ENCODE results near the gene NEMP2.
"Not testable (repeated sequence)": the region's sequence is repeated elsewhere in the genome, so short reads cannot be mapped to it uniquely, and the experiment has no call there.

NEMP2 gene

DNA sequence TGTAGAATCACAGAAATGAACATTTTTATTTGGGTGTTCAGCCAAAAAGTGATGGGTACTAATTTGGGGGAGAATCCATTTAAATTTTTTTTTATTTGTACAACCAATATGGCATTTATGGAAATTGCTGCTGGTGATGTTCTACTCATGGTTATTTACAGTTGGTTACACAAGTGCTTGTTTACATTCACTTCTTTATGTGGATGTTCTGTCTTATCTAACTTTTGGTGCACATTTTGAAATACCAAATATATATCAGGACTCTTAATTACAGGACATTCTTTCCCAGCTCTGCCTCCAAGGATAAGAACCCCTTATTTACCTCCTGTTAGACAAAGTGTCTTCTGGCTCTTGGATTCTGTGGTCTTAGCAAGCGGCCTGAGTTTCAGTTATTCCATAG, 35.2 kb downstream of the NEMP2 start:
- Histone ChIP-seq H3K4me1 (ENCODE audit: control insufficient read depth, insufficient read depth, low read length, poor library complexity, severe bottlenecking) (no peaks in the 10 kb centered on the region), H3K27ac (ENCODE audit: insufficient read depth, low read length, poor library complexity, severe bottlenecking) (no peak overlapping the region), H3K27me3 (replicated peaks; ENCODE audit: control insufficient read depth, insufficient read depth, low read length, poor library complexity, severe bottlenecking) (no peaks in the 10 kb centered on the region), H3K9me3 (ENCODE audit: control insufficient read depth, low read length) (no peaks in the 10 kb centered on the region), H3K4me3 (ENCODE audit: insufficient read depth, low read depth, low read length, poor library complexity, severe bottlenecking) (no peak overlapping the region), H3K36me3 (ENCODE audit: control insufficient read depth, insufficient read depth, low read length) (peaks cover 27% of the 10 kb centered on the region)
- DNase-seq = no peak

DNA sequence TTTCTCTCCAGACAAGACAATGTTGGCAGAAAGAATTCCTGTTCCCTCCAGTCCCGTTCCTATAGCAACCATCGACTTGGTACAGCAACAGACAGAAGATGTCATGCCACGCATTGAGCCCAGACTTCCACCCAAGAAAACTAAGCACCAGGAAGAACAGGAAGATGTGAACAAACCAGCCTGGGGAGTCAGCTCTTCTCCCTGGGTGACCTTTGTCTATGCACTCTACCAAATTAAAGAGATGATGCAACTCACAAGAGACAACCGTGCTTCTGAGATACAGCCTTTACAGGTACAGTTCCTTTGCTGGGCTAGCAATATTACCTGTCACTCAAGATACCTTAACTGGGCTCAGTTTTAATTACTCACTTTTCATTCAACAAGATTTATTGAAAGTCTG, 37.1 kb downstream of the NEMP2 start:
- Histone ChIP-seq H3K27me3 (replicated peaks; ENCODE audit: control insufficient read depth, insufficient read depth, low read length, poor library complexity, severe bottlenecking) (no peaks in the 10 kb centered on the region), H3K9me3 (ENCODE audit: control insufficient read depth, low read length) (no peaks in the 10 kb centered on the region), H3K27ac (ENCODE audit: insufficient read depth, low read length, poor library complexity, severe bottlenecking) (no peak overlapping the region), H3K4me3 (ENCODE audit: insufficient read depth, low read depth, low read length, poor library complexity, severe bottlenecking) (no peak overlapping the region), H3K4me1 (ENCODE audit: control insufficient read depth, insufficient read depth, low read length, poor library complexity, severe bottlenecking) (no peaks in the 10 kb centered on the region), H3K36me3 (ENCODE audit: control insufficient read depth, insufficient read depth, low read length) (peaks cover 20% of the 10 kb centered on the region)
- DNase-seq = no peak

DNA sequence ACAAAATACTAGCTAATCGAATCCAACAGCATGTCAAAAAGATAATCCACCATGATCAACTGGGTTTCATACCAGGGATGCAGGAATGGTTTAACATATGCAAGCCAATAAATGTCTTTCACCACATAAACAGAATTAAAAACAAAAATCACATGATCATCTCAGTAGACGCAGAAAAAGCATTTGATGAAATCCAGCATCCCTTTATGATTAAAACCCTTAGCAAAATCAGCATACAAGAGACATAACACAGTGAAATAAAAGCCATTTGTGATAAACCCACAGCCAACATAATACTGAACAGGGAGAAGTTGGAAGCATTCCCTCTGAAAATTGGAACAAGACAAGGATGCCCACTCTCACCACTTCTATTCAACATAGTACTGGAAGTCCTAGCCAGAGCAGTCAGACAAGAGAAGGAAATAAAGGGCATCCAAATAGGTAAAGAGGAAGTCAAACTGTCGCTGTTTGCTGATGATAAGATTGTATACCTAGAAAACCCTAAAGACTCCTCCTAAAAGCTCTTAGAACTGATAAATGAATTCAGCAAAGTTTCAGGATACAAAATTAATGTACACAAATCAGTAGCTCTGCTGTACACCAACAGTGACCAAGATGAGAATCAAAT, 39.8 kb downstream of the NEMP2 start:
- H3K27me3 ChIP-seq (replicated peaks; ENCODE audit: control insufficient read depth, insufficient read depth, low read length, poor library complexity, severe bottlenecking); DNase-seq; H3K4me1 ChIP-seq (ENCODE audit: control insufficient read depth, insufficient read depth, low read length, poor library complexity, severe bottlenecking); H3K27ac ChIP-seq (ENCODE audit: insufficient read depth, low read length, poor library complexity, severe bottlenecking); H3K9me3 ChIP-seq (ENCODE audit: control insufficient read depth, low read length); H3K4me3 ChIP-seq (ENCODE audit: insufficient read depth, low read depth, low read length, poor library complexity, severe bottlenecking): not testable (repeated sequence)
- H3K36me3 ChIP-seq (ENCODE audit: control insufficient read depth, insufficient read depth, low read length) = peaks cover 23% of the 10 kb centered on the region

DNA sequence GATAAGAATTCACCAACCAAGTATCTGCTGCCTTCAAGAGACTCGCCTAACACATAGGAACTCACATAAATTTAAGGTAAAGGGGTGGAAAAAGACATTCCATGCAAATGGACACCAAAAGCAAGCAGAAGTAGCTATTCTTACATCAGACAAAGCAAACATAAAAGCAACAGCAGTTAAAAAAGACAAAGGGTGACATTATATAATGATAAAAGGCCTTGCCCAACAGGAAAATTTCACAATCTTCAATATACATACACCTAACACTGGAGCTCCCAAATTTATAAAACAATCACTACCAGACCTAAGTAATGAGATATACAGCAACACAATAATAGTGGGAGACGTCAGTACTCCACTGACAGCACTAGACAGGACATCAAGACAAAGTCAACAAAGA, 41.4 kb downstream of the NEMP2 start:
- no peak for DNase-seq
- Histone ChIP-seq H3K27ac (ENCODE audit: insufficient read depth, low read length, poor library complexity, severe bottlenecking) (no peak overlapping the region), H3K9me3 (ENCODE audit: control insufficient read depth, low read length) (no peaks in the 10 kb centered on the region), H3K4me3 (ENCODE audit: insufficient read depth, low read depth, low read length, poor library complexity, severe bottlenecking) (no peak overlapping the region), H3K36me3 (ENCODE audit: control insufficient read depth, insufficient read depth, low read length) (peaks cover 29% of the 10 kb centered on the region), H3K4me1 (ENCODE audit: control insufficient read depth, insufficient read depth, low read length, poor library complexity, severe bottlenecking) (no peaks in the 10 kb centered on the region), H3K27me3 (replicated peaks; ENCODE audit: control insufficient read depth, insufficient read depth, low read length, poor library complexity, severe bottlenecking) (no peaks in the 10 kb centered on the region)

DNA sequence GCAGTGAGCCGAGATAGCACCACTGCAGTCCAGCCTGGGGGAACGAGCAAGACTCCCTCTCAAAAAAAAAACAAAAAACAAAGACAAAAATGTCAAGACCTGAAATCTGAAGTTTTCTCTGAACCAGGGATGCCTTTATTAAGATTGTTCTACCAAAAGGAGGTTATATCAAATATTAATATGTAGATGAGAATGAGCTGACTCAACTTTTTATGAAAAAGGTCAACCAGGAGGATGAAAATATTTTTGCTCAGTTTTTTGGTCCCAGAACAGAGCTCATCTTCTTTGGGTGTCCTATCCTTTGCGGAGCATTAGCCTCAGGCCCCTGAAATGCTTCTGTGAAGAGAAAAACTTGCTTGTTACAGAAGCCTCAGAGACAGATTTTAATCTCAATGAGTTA, 44.0 kb downstream of the NEMP2 start:
- Histone ChIP-seq H3K4me1 (ENCODE audit: control insufficient read depth, insufficient read depth, low read length, poor library complexity, severe bottlenecking) (no peaks in the 10 kb centered on the region), H3K4me3 (ENCODE audit: insufficient read depth, low read depth, low read length, poor library complexity, severe bottlenecking) (no peak overlapping the region), H3K27ac (ENCODE audit: insufficient read depth, low read length, poor library complexity, severe bottlenecking) (no peak overlapping the region), H3K36me3 (ENCODE audit: control insufficient read depth, insufficient read depth, low read length) (peaks cover 25% of the 10 kb centered on the region), H3K27me3 (replicated peaks; ENCODE audit: control insufficient read depth, insufficient read depth, low read length, poor library complexity, severe bottlenecking) (no peaks in the 10 kb centered on the region), H3K9me3 (ENCODE audit: control insufficient read depth, low read length) (no peaks in the 10 kb centered on the region)
- no peak for DNase-seq

DNA sequence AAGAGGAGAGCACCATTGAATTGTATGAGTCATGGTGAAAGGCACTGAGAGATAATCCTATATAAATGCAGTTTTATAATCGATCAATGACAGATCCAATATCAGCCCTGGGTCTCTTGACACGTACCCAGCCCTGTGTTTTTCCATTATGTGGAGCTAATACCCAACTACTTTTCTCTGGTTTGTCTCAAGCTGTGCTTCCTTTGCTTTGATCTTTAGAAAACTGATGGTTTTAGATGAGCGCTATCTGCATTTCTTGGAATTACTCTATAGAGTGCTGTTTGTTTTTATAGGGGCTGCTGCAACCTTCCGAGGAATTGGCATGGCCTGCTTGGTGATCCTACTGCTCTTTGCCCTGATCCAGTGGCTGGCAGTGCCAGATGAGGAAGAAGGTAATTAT, 45.0 kb downstream of the NEMP2 start:
- H3K9me3 ChIP-seq (ENCODE audit: control insufficient read depth, low read length) = no peaks in the 10 kb centered on the region
- no peak overlapping the region for H3K27ac ChIP-seq (ENCODE audit: insufficient read depth, low read length, poor library complexity, severe bottlenecking)
- no peak for DNase-seq
- no peaks in the 10 kb centered on the region for H3K27me3 ChIP-seq (replicated peaks; ENCODE audit: control insufficient read depth, insufficient read depth, low read length, poor library complexity, severe bottlenecking)
- no peaks in the 10 kb centered on the region for H3K4me1 ChIP-seq (ENCODE audit: control insufficient read depth, insufficient read depth, low read length, poor library complexity, severe bottlenecking)
- H3K36me3 ChIP-seq (ENCODE audit: control insufficient read depth, insufficient read depth, low read length) = peaks cover 25% of the 10 kb centered on the region
- no peak overlapping the region for H3K4me3 ChIP-seq (ENCODE audit: insufficient read depth, low read depth, low read length, poor library complexity, severe bottlenecking)

DNA sequence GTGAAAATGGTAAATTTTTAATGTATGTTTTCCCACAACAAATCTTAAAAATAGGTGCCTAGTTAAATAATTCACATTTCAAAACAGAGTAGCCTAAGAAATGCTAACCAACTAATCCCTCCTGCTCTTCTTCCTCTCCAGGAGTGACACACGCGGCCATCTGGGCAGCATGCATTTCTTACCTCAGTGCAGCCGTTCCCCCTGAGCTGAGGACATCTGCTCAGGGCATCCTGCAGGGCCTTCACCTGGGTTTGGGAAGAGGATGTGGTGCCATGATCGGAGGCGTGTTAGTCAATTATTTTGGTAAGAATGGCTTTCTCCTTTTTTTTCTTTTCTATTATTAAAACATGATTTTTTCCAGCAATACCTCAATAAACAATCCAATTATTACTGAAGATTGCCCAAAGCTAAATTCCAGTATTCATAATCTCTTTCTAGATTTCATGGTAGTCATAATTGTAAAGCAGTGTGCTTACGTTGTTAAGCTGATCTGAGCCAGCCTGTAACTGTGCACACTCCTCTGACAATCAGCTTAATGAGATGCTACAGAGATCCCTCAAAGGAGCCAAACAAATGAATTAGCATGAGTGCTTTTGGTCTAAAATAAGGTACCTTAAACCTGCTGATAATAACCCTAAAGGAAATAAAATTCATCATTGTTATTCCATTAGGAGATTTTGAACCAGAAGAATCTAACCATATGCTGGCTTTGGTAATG, 45.8 kb downstream of the NEMP2 start:
- peaks cover 25% of the 10 kb centered on the region for H3K36me3 ChIP-seq (ENCODE audit: control insufficient read depth, insufficient read depth, low read length)
- H3K4me1 ChIP-seq (ENCODE audit: control insufficient read depth, insufficient read depth, low read length, poor library complexity, severe bottlenecking) = no peaks in the 10 kb centered on the region
- DNase-seq = no peak
- no peak overlapping the region for H3K27ac ChIP-seq (ENCODE audit: insufficient read depth, low read length, poor library complexity, severe bottlenecking)
- no peaks in the 10 kb centered on the region for H3K9me3 ChIP-seq (ENCODE audit: control insufficient read depth, low read length)
- no peak overlapping the region for H3K4me3 ChIP-seq (ENCODE audit: insufficient read depth, low read depth, low read length, poor library complexity, severe bottlenecking)
- no peaks in the 10 kb centered on the region for H3K27me3 ChIP-seq (replicated peaks; ENCODE audit: control insufficient read depth, insufficient read depth, low read length, poor library complexity, severe bottlenecking)

DNA sequence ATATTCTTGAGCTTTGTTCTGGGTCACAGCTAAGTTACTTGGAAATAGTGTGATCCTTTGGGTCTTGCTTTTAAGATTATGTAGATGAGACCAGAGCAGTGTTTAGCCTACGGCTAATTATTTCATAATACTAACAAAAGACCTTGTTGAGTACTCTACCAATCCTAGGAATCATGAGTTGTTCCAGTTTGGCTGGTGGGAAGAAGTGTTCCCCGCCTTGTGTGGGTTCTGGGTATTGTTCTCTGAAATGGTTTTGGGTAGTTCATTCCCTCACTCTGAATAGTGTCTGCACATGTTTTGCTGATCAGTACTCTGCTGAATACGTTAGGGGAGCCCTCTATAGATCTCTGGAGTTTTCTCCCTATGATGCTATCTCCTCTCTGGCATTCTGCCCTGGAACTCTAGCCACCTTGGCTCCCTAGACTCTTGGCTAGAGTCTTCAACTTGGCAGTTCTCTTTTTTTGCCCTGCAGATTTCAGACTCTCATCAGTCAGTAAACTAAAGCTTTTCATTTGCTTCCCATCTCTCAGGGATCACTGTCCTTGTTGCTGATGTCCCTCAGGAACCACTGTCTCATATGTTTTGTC, 48.4 kb downstream of the NEMP2 start:
- Histone ChIP-seq H3K4me3 (ENCODE audit: insufficient read depth, low read depth, low read length, poor library complexity, severe bottlenecking) (no peak overlapping the region), H3K9me3 (ENCODE audit: control insufficient read depth, low read length) (no peaks in the 10 kb centered on the region), H3K27me3 (replicated peaks; ENCODE audit: control insufficient read depth, insufficient read depth, low read length, poor library complexity, severe bottlenecking) (no peaks in the 10 kb centered on the region), H3K36me3 (ENCODE audit: control insufficient read depth, insufficient read depth, low read length) (peaks cover 18% of the 10 kb centered on the region), H3K4me1 (ENCODE audit: control insufficient read depth, insufficient read depth, low read length, poor library complexity, severe bottlenecking) (no peaks in the 10 kb centered on the region), H3K27ac (ENCODE audit: insufficient read depth, low read length, poor library complexity, severe bottlenecking) (no peak overlapping the region)
- DNase-seq = no peak

DNA sequence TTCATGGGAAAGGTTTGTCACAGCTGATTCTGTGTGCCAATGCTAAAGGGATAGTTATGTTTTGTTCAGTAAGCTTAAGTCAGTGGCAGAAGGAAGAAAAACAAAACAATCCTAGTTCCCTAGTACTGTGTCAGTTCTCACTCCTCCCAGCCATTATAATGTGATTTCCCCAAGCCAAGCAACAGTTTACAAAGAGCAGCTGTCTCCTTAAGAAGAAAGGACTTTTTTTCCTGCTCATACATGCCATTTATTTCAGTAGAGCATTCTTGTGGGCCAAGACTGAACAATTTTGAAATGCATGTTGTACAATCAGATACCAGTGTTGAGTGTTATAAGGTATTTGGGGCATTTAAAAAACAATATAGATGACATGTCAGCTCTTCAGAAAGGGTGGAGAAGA, 52.1 kb downstream of the NEMP2 start:
- Histone ChIP-seq H3K4me3 (ENCODE audit: insufficient read depth, low read depth, low read length, poor library complexity, severe bottlenecking) (no peak overlapping the region), H3K27me3 (replicated peaks; ENCODE audit: control insufficient read depth, insufficient read depth, low read length, poor library complexity, severe bottlenecking) (no peaks in the 10 kb centered on the region), H3K9me3 (ENCODE audit: control insufficient read depth, low read length) (no peaks in the 10 kb centered on the region), H3K27ac (ENCODE audit: insufficient read depth, low read length, poor library complexity, severe bottlenecking) (no peak overlapping the region), H3K36me3 (ENCODE audit: control insufficient read depth, insufficient read depth, low read length) (no peaks in the 10 kb centered on the region), H3K4me1 (ENCODE audit: control insufficient read depth, insufficient read depth, low read length, poor library complexity, severe bottlenecking) (no peaks in the 10 kb centered on the region)
- DNase-seq = no peak

DNA sequence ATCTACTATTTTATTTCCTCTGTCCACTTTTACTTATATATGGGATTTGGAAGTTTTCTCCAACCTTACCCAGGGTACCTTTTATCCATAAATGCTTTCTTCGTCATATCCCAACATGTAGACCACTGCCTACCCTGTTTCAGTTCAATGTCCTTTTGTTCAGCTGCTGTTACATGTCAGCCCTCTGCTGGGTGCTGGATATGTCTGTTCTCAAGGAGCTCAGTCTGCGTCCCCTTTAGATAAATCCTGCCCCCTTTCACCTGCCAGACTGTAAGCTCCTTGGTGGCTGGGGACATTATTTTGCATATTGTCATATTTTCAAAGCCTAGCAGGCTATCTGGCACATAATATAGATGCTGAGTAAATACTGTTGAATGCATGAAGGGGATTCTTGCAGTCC, 53.2 kb downstream of the NEMP2 start:
- DNase-seq = no peak
- Histone ChIP-seq H3K9me3 (ENCODE audit: control insufficient read depth, low read length) (no peaks in the 10 kb centered on the region), H3K4me3 (ENCODE audit: insufficient read depth, low read depth, low read length, poor library complexity, severe bottlenecking) (no peak overlapping the region), H3K27ac (ENCODE audit: insufficient read depth, low read length, poor library complexity, severe bottlenecking) (no peak overlapping the region), H3K4me1 (ENCODE audit: control insufficient read depth, insufficient read depth, low read length, poor library complexity, severe bottlenecking) (no peaks in the 10 kb centered on the region), H3K36me3 (ENCODE audit: control insufficient read depth, insufficient read depth, low read length) (no peaks in the 10 kb centered on the region), H3K27me3 (replicated peaks; ENCODE audit: control insufficient read depth, insufficient read depth, low read length, poor library complexity, severe bottlenecking) (no peaks in the 10 kb centered on the region)
